SIG-M5 (cell line): ENCODE data around the gene SBNO1.
A peak's percentile ranks its signal among the peaks of the same experiment; 100 is the strongest.
"Not testable (repeated sequence)": the region's sequence is repeated elsewhere in the genome, so short reads cannot be mapped to it uniquely, and the experiment has no call there.

Experiments
- DNase-seq: peaks from one replicate; lab custom pipeline; 2025; lab: John Stamatoyannopoulos, UW

SBNO1 gene

GRCh38 chr12:123346946-123347345 is 17.7 kb downstream of the SBNO1 start:
- no peak for DNase-seq

GRCh38 chr12:123344086-123344485 is 20.6 kb downstream of the SBNO1 start:
- DNase-seq = no peak

DNA sequence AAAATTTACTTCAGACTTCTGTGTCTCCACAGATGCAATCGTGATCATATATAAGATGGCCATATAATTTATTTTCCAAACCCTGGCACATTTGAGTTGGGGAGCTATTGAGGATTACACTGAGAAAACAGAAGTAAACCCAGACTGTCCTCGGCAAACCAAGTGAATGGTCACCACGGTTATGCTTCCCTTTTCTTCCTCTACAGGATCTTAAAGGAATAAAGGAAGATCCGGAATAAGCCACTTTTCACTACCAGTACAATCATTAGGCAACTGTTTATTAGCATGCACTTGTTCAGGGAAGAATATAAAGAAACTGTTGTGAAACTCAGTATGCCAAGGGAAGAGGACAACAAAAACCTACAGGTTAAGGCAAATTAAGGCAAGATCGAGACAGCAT is 27.6 kb downstream of the SBNO1 start:
- DNase-seq = no peak

DNA sequence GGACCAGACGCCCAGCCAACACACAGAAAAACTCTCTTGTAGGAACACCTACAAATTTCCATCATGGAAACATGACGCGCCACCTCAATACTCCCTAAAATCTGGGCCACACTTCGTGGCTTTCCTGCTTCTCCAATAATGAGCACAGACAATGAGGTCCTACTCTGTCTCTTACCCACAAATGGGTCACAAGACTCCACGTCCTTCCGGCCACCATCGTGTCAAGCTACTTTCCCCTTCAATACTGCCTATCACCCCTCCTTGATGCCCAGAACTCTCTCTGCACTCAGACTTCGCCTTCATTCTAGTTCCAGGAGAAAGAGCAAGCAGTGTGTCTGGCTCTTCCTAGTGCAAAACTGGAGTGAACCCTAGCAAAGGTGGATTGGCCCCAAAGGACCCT is 28.1 kb downstream of the SBNO1 start:
- DNase-seq = no peak

- no peak for DNase-seq
Observed at GRCh38 chr12:123335490-123335889, 29.2 kb downstream of the SBNO1 start.

DNA sequence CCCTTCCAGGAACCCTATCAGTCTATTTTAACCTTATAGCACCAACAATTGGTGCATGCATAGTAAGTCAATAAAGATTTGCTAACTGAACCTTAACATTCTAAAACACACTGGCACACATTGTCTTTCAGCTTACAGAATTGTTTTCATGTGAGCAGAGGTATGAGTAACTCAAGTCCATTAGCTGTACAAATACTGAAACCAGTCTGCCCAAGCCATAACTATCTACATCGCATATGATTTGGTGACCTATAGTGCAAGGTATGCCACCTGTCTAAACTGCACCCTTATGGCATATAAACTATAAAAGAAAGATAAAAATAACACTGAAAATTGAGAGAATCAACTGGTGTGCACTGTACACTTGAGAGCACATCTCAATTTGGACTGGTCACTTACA is 34.8 kb downstream of the SBNO1 start:
- no peak for DNase-seq

DNA sequence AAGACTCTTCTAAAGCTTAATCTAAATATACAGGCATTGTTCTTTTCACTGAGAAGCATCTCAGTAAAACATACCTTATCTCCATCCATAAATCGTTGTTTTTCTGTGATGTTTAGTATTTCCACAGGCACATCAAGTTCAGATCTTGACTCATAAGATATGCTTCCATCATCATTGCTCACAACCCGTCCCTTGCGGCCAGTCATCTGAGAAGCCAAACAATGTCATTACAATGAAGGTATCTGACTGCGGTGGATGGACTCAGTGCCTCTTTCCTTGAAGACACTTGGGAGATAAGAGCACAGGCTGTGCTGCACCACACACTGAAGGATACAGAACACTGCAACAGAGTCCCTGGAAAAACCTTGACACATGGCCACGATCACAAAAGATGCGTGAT is 44.8 kb downstream of the SBNO1 start:
- no peak for DNase-seq

GRCh38 chr12:123319273-123319672 is 45.4 kb downstream of the SBNO1 start:
- DNase-seq = no peak

DNA sequence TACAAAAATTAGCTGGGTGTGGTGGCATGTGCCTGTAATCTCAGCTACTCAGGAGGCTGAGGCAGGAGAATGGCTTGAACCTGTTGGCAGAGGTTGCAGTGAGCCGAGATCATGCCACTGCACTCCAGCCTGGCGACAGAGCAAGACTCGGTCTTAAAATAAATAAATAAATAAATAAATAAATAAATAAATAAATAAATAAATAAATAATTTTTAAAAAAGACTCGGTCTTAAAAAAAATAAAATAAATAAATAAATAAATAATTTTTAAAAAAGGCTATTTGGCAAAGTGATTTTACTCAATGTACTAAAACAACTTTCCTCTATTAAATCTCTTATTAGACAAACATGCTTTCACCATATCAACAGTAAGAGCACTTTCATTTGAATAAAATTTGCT is 51.6 kb downstream of the SBNO1 start:
- not testable (repeated sequence) for DNase-seq

DNA sequence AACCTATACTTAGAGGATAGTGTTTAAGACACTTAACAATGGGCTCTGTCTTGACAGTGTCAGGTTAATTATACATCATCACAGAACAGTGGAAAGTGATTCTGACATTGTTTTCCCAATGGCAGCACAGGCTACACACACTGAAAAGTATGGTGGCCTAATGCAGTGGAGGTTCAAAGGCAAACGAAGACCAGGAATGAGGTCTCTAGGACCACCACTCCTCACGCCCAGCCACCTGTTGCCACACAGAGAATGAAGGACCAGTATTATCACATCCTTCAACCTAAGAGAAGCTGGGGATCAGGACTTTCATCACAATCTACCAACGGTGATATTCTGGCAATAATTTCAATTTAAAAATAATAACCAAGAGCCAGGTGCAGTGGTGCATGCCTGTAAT is 58.4 kb downstream of the SBNO1 start:
- no peak for DNase-seq

DNA sequence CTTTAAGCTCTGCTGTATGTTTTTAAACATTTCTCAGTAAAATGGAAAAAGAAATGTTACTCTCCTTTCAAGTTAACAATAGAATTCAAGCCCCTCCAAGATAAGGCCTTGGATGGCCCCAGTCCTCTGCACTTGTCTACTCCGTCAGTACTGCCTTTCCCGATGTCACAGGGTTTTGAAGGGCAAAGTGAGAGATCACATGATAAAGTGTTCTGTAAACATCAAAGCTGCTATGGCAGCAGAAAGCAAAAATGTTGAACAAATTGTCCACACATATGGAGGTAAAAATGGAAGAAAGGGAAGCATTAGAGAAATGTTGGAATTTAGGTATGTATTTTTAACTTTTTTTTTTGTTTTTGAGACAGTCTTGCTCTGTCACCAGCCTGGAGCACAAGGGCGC is 59.5 kb downstream of the SBNO1 start:
- no peak for DNase-seq

GRCh38 chr12:123293178-123293760 is 71.4 kb downstream of the SBNO1 start:
- DNase-seq = no peak

GRCh38 chr12:123289911-123290310 is 74.7 kb downstream of the SBNO1 start:
- no peak for DNase-seq

DNA sequence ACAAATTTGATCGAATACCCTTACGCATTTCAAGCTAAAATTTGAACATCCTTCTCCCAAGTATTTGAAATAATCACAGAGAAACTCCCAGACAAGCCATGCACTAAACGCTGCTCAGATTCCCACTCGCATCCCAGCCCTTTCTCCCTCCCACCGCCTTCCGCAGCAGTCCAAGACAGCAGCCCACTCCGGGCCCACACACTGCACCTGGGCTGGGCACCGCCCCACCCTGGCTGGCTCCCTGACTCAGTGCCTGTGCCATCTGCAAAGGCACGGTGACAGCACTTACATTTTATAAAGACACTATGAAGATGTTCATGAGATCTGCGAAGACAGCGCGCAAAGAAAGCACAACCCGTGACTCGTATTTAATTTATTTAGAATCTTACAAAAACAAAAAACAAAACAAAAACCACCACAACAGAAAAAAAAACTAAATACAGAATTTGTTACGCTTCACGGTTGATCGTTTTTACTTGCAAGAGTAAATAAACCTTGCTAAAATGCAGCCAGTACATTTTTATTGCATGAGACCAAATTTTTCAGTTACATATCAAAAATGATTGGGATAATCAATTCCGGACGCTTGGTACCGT is 75.8 kb downstream of the SBNO1 start:
- no peak for DNase-seq

DNA sequence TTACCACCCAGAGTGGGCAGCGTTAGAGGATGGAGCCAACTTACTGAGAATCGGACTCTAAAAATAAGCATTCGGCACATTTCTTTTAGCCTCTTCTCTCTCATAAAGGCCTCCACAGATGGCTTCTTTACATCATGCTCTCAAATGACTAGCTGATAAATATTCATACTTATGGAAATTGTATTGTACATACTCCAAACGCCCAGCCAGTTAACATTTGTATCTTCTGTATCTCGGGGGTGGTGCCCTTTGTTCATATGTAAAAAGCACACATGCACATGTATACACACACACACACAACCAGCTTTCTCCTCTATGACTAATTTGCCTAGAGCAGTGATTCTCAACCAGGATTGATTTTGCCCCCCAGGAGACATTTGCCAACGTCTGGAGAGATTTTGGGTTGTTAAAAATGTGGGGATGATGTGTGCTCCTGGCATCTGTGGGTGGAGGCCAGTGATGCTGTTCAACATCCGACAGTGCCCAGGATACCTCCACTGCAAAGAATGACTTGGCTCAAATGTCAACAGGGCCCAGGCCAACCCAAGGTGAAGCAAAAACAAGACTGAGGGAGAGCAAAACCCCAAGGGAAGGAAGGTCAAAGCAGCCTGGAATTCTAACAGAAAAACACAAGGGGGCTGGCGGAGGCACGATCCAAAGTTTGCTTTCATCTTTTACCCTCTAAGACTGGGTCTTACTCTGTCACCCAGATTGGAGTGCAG is 77.8 kb downstream of the SBNO1 start:
- DNase-seq = no peak

DNA sequence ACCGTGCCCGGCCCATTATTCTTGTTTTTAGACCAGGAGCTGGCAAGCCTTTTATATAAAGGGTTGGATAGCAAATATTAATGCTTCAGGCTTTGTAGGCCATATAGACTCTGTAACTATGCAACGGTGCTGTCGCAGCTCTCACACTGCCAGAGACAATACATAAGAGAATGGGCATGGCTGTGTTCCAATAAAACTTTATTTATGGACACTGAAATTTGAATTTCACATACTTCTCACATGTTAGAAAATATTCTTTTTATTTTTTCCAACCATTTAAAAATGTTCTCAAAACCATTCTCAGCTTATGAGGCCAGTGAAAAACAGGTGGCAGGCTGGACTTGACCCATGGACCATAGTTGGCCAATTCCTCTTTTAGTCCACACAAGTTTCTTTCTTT is 80.0 kb downstream of the SBNO1 start:
- no peak for DNase-seq

- DNase-seq = no peak
Observed at GRCh38 chr12:123283461-123283860, 81.2 kb downstream of the SBNO1 start.

DNA sequence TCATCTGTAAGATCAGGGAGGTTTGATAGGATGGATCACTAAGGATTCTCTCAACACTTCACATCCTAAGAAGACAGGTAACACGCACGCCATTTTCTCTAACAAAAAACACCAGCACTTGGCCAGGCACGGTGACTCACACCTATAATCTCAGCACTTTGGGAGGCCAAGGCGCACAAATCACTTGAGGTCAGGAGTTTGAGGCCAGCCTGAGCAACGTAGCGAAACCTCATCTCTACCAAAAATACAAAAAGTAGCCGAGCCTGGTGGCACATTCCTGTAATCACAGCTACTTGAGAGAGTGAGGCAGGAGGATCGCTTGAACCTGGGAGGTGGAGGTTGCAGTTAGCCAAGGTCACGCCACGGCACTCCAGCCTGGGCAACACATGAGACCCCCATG is 82.5 kb downstream of the SBNO1 start:
- no peak for DNase-seq

GRCh38 chr12:123280971-123281370 is 83.7 kb downstream of the SBNO1 start:
- no peak for DNase-seq

- peak; percentile 32 for DNase-seq
Observed at GRCh38 chr12:123278101-123278627, 86.5 kb downstream of the SBNO1 start.

- no peak for DNase-seq
Observed at GRCh38 chr12:123273166-123273565, 91.5 kb downstream of the SBNO1 start.

DNA sequence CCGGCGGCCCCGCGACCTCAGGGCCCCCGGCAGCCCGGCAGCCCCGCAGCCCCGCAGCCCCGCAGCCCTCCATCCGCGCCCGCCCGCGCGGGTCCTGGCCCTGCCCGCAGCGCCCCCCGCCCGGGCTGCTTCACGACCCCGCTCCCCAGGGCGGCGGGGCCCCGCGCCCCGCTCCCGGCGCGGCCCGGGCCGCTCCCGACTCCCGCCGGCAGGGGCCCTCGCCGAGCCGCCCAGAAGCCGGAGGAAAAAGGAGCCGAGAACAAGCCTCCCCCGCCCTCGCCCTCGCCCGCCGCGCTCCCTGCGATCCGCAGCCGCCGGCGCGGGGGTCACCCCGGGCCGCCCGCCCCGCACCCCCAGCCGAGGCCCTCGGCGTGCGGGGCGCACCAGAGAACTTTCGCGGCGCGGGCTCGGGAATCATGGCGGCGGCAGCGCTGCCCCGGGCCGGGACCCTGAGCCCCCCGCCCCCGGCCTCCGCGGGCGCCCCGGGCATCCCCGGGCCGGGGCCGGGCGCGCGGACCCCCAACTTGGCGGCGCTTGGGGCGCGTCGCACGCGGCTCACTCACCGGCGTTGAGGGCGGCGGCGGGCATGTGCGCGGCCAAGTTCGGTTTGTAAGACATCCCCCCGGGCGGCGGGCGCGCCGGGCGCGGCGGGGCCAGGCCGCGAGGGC is 93.5 kb downstream of the SBNO1 start:
- no peak for DNase-seq
